ENCODE measurements around the gene PKDREJ. TPM values are rescaled to one million over a fixed set of nuclear protein-coding genes. Genes with fewer than 3 reads are reported as not detected.

Gene PKDREJ
- total and polyA plus RNA-seq, 7 experiments from 2014 or later: not detected

DNA sequence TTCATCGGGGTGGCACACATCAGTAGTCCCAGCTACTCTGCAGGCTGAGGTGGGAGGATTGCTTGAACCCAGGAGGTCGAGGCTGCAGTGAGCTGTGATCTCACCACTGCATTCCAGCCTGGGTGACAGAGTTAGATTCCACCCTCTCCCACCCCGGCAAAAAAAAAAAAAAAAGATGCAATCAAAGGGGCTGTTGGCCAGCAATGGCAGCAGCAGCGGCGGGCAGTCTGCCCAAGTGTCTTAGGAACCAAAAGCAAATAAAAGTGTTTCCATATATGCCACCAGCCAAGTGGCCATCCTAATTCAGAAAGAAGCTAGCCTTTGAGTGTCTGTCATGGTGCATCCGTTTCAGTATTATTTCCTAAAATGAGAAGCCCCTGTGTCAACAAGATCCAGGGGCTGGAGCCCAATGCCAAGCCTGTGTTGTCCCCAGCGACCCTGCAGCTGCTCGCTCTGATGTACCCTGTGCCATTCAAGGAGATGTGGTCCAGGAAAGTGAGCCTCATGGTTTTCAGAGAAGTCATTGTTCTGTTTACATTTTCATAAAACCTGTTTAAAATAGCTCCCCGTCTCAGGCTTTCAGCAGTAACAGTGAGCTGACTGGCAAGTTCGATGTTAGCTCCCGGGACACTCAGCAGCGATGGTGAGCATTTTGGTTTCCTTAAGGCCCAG, 25.6 kb downstream of the PKDREJ start:
- H3K4me1 ChIP-seq (ENCODE audit: control insufficient read depth in 2 of 2, insufficient read depth in 2 of 2, low read length in 2 of 2): peaks cover 9 to 19% of the 10 kb centered on the region in 2 donors

DNA sequence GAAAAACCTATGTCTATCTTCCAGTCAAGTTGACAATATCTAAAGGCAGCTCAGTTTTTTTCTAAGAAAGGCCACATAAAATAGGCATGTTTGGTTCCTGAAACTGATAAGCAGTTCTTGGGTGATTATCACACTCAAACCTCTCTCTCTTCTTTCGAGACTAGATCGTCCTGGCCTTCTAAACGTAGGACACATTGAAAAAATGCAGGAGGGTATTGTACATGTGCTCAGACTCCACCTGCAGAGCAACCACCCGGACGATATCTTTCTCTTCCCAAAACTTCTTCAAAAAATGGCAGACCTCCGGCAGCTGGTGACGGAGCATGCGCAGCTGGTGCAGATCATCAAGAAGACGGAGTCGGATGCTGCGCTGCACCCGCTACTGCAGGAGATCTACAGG, 28.2 kb downstream of the PKDREJ start:
- CTCF ChIA-PET: no interaction called here
- H3K27me3 ChIP-seq (ENCODE audit: control insufficient read depth in 2 of 2, insufficient read depth in 2 of 2, low read length in 2 of 2): no peaks in the 10 kb centered on the region
- intact Hi-C loops (cut with micrococcal nuclease): no loop called here
- ATAC-seq: no peak
- Mint-ChIP-seq H3K27me3 (no peaks in the 10 kb centered on the region), H3K36me3 (peaks cover 0 to 30% (median 9%) of the 10 kb centered on the region in 5 donors), H3K9me3 (no peaks in the 10 kb centered on the region), H3K27ac (no peak overlapping the region), H3K4me3 (no peak overlapping the region), H3K4me1 (peaks cover 5 to 20% (median 12%) of the 10 kb centered on the region in 7 donors)
- POLR2A ChIA-PET: no interaction called here
- H3K9me3 ChIP-seq (ENCODE audit: control insufficient read depth in 2 of 3, low read length in 3 of 3): no peaks in the 10 kb centered on the region
- DNase-seq: no peak
- H3K4me1 ChIP-seq (ENCODE audit: control insufficient read depth in 2 of 2, insufficient read depth in 2 of 2, low read length in 2 of 2): peaks cover 4 to 10% of the 10 kb centered on the region in 2 donors
- no peak overlapping the region for H3K27ac ChIP-seq (ENCODE audit: low read depth, low read length)
- H3K4me3 ChIP-seq (ENCODE audit: low read length): no peak overlapping the region
- peaks cover 0 to 13% (median 0%) of the 10 kb centered on the region in 3 experiments for H3K36me3 ChIP-seq (ENCODE audit: control insufficient read depth in 2 of 3, insufficient read depth in 3 of 3, low read length in 3 of 3)

More for the DNA sequence above, 25.6 kb downstream of the PKDREJ start:
- POLR2A ChIA-PET: interaction anchor here (0.7 kb wide), 1 partner anchor 68 kb away, joined by 3 read pairs; no protein-coding TSS in a partner anchor
- H3K4me3 ChIP-seq (ENCODE audit: low read length): no peak overlapping the region
- H3K27me3 ChIP-seq (ENCODE audit: control insufficient read depth in 2 of 2, insufficient read depth in 2 of 2, low read length in 2 of 2): no peaks in the 10 kb centered on the region
- no peaks in the 10 kb centered on the region for H3K9me3 ChIP-seq (ENCODE audit: control insufficient read depth in 2 of 3, low read length in 3 of 3)
- Mint-ChIP-seq H3K27ac (peak overlapping the region in 2 of 9 donors; percentile 20 to 22), H3K36me3 (peaks cover 0 to 22% (median 9%) of the 10 kb centered on the region in 5 donors), H3K4me3 (no peak overlapping the region), H3K4me1 (peaks cover 11 to 34% (median 23%) of the 10 kb centered on the region in 7 donors), H3K9me3 (no peaks in the 10 kb centered on the region), H3K27me3 (no peaks in the 10 kb centered on the region)
- DNase-seq (no peak), ATAC-seq (no peak)
- no peak overlapping the region for H3K27ac ChIP-seq (ENCODE audit: low read depth, low read length)
- CTCF ChIA-PET: no interaction called here
- intact Hi-C loops (cut with micrococcal nuclease): no loop called here
- H3K36me3 ChIP-seq (ENCODE audit: control insufficient read depth in 2 of 3, insufficient read depth in 3 of 3, low read length in 3 of 3): peaks cover 0 to 5% (median 0%) of the 10 kb centered on the region in 3 experiments

DNA sequence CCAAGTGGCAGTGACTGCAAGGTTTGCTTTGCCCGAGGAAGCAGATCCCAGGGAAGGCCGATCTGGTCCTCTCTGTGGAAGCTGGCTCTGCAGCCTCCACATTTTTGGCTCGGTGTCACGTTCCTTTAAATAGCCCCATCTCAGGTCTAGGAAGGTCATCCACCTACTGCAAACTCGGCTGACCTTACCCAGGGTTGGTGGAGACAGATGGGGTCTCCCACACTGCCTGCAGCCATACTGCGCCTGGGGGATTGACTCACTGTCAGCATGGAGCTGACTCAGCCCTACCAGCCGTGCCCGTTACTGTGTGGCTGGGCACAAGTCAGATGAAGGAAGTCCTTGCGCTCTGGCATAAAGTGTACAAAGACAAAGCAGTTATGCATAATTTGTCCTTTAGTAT, 29.9 kb downstream of the PKDREJ start:
- no peak overlapping the region for H3K27ac Mint-ChIP-seq
- H3K4me1 Mint-ChIP-seq: peaks cover 0 to 4% (median 0%) of the 10 kb centered on the region in 7 donors
- intact Hi-C loops (cut with micrococcal nuclease): no loop called here
- ATAC-seq (peak; percentile 80), DNase-seq (no peak)
- no peaks in the 10 kb centered on the region for H3K27me3 Mint-ChIP-seq
- H3K4me3 ChIP-seq (ENCODE audit: low read length): no peak overlapping the region
- H3K27me3 ChIP-seq (ENCODE audit: control insufficient read depth in 2 of 2, insufficient read depth in 2 of 2, low read length in 2 of 2): no peaks in the 10 kb centered on the region
- H3K9me3 ChIP-seq (ENCODE audit: control insufficient read depth in 2 of 3, low read length in 3 of 3): no peaks in the 10 kb centered on the region
- peaks cover 0 to 28% (median 6%) of the 10 kb centered on the region in 5 donors for H3K36me3 Mint-ChIP-seq
- POLR2A ChIA-PET: no interaction called here
- H3K4me3 Mint-ChIP-seq: no peak overlapping the region
- CTCF ChIA-PET: no interaction called here
- no peaks in the 10 kb centered on the region for H3K4me1 ChIP-seq (ENCODE audit: control insufficient read depth in 2 of 2, insufficient read depth in 2 of 2, low read length in 2 of 2)
- no peaks in the 10 kb centered on the region for H3K9me3 Mint-ChIP-seq
- H3K27ac ChIP-seq (ENCODE audit: low read depth, low read length): no peak overlapping the region
- H3K36me3 ChIP-seq (ENCODE audit: control insufficient read depth in 2 of 3, insufficient read depth in 3 of 3, low read length in 3 of 3): peaks cover 0 to 13% (median 0%) of the 10 kb centered on the region in 3 experiments

DNA sequence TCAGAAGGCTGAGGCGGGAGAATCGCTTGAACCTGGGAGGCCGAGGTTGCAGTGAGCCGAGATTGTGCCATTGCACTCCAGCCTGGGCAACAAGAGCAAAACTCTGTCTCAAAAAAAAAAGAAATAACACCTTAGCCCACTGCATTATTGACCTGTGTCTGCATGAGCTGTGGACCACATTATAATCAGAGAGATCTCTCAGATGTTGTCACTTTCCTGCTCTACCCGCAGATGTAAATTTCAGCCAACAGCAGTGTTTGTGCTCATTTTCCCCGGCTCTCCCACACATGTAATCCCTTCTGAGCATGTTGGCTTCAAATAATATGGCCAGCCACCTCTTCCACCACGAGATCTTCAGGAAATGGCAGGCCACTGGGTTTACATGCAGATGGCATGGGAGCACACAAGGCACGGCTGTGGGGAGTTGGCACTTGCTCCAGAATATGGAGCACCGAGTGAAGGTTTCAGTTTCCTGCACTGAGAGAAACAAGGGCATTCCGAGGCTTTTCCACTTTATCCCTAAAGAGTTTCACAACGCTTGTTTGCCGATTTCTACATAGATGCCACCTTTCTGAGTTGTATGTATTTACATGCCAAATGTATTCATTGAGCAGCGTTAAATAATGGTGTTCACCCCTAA, 32.8 kb downstream of the PKDREJ start:
- H3K9me3 ChIP-seq (ENCODE audit: control insufficient read depth in 2 of 3, low read length in 3 of 3): no peaks in the 10 kb centered on the region
- Mint-ChIP-seq H3K9me3 (peaks cover 0 to 3% (median 0%) of the 10 kb centered on the region in 11 donors), H3K36me3 (peaks cover 0 to 13% (median 6%) of the 10 kb centered on the region in 5 donors), H3K27me3 (no peaks in the 10 kb centered on the region), H3K4me1 (no peaks in the 10 kb centered on the region), H3K4me3 (no peak overlapping the region), H3K27ac (no peak overlapping the region)
- ATAC-seq (no peak), DNase-seq (no peak)
- H3K27me3 ChIP-seq (ENCODE audit: control insufficient read depth in 2 of 2, insufficient read depth in 2 of 2, low read length in 2 of 2): no peaks in the 10 kb centered on the region
- no peak overlapping the region for H3K27ac ChIP-seq (ENCODE audit: low read depth, low read length)
- ChIA-PET CTCF (no interaction called here), POLR2A (interaction anchor here (0.7 kb wide), 1 partner anchor 498 kb away, joined by 3 read pairs; no protein-coding TSS in a partner anchor)
- peaks cover 0 to 10% (median 0%) of the 10 kb centered on the region in 3 experiments for H3K36me3 ChIP-seq (ENCODE audit: control insufficient read depth in 2 of 3, insufficient read depth in 3 of 3, low read length in 3 of 3)
- H3K4me3 ChIP-seq (ENCODE audit: low read length): no peak overlapping the region
- H3K4me1 ChIP-seq (ENCODE audit: control insufficient read depth in 2 of 2, insufficient read depth in 2 of 2, low read length in 2 of 2): no peaks in the 10 kb centered on the region
- intact Hi-C loops (cut with micrococcal nuclease): no loop called here

DNA sequence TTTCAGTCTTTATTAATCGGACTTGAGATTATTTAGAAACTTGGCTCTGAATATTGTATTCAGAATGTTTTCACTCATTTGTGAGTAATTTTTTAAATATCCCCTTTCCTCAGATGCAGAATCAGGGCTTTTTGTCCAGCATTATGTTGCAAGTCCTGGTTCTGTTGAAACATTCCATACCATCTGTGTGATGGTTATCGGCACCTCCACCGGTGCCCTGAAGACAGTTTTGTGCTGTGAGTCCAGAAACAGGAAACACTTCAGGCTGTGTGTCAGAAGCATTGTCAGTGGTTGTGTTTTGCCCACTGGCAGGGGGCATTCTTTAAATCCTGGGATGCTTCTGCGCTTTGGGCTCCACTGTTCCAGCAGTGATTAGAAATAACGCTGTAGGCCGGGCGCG, 33.4 kb downstream of the PKDREJ start:
- ATAC-seq (no peak), DNase-seq (no peak)
- Mint-ChIP-seq H3K27ac (no peak overlapping the region), H3K9me3 (peaks cover 0 to 3% (median 0%) of the 10 kb centered on the region in 11 donors), H3K36me3 (peaks cover 0 to 10% (median 4%) of the 10 kb centered on the region in 5 donors), H3K4me1 (no peaks in the 10 kb centered on the region), H3K4me3 (no peak overlapping the region), H3K27me3 (no peaks in the 10 kb centered on the region)
- H3K9me3 ChIP-seq (ENCODE audit: control insufficient read depth in 2 of 3, low read length in 3 of 3): no peaks in the 10 kb centered on the region
- ChIA-PET CTCF (no interaction called here), POLR2A (interaction anchor here (0.7 kb wide), 1 partner anchor 498 kb away, joined by 3 read pairs; no protein-coding TSS in a partner anchor)
- peaks cover 0 to 8% (median 0%) of the 10 kb centered on the region in 3 experiments for H3K36me3 ChIP-seq (ENCODE audit: control insufficient read depth in 2 of 3, insufficient read depth in 3 of 3, low read length in 3 of 3)
- no peak overlapping the region for H3K4me3 ChIP-seq (ENCODE audit: low read length)
- no peaks in the 10 kb centered on the region for H3K4me1 ChIP-seq (ENCODE audit: control insufficient read depth in 2 of 2, insufficient read depth in 2 of 2, low read length in 2 of 2)
- intact Hi-C loops (cut with micrococcal nuclease): no loop called here
- no peaks in the 10 kb centered on the region for H3K27me3 ChIP-seq (ENCODE audit: control insufficient read depth in 2 of 2, insufficient read depth in 2 of 2, low read length in 2 of 2)
- no peak overlapping the region for H3K27ac ChIP-seq (ENCODE audit: low read depth, low read length)

DNA sequence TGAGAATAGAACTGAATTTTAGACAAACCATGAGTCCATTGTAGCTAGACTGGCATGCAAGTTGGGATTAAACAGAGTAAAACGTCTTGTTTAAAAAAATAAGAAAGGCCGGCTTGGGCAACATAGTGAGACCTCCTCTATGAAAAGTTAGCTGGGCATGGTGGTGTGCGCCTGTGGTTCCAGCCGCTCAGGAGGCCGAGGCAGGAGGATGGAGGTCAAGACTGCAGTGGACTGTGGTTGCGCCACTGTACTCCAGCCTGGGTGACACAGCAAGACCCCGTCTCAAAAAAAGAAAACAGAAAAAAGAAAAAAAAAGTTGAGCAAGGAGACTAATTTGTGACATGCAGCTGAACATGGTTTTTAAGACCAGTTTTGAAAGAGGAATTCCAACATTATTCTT, 36.6 kb downstream of the PKDREJ start:
- Histone ChIP-seq H3K4me1 (ENCODE audit: control insufficient read depth in 2 of 2, insufficient read depth in 2 of 2, low read length in 2 of 2) (no peaks in the 10 kb centered on the region), H3K27ac (ENCODE audit: low read depth, low read length) (no peak overlapping the region), H3K27me3 (ENCODE audit: control insufficient read depth in 2 of 2, insufficient read depth in 2 of 2, low read length in 2 of 2) (no peaks in the 10 kb centered on the region), H3K36me3 (ENCODE audit: control insufficient read depth in 2 of 3, insufficient read depth in 3 of 3, low read length in 3 of 3) (peaks cover 0 to 2% (median 0%) of the 10 kb centered on the region in 3 experiments), H3K9me3 (ENCODE audit: control insufficient read depth in 2 of 3, low read length in 3 of 3) (no peaks in the 10 kb centered on the region), H3K4me3 (ENCODE audit: low read length) (no peak overlapping the region)
- Mint-ChIP-seq H3K4me3 (no peak overlapping the region), H3K27me3 (no peaks in the 10 kb centered on the region), H3K4me1 (peaks cover 0 to 1% (median 0%) of the 10 kb centered on the region in 7 donors), H3K9me3 (peaks cover 0 to 3% (median 0%) of the 10 kb centered on the region in 11 donors), H3K27ac (no peak overlapping the region), H3K36me3 (peaks cover 0 to 13% (median 7%) of the 10 kb centered on the region in 5 donors)
- ChIA-PET POLR2A (no interaction called here), CTCF (interaction anchor here (1.0 kb wide), 1 partner anchor 16 kb away, joined by 3 read pairs; no protein-coding TSS in a partner anchor)
- ATAC-seq (no peak), DNase-seq (no peak)
- intact Hi-C loops (cut with micrococcal nuclease): no loop called here

Measured in naive thymus-derived CD4-positive, alpha-beta T cell (primary cell).